NCI-H2196 (cell line): ENCODE data around the gene TMEM97.
A peak's percentile ranks its signal among the peaks of the same experiment; 100 is the strongest.
"Not testable (repeated sequence)": the region's sequence is repeated elsewhere in the genome, so short reads cannot be mapped to it uniquely, and the experiment has no call there.

Experiments used
- DNase-seq: peaks from one replicate; lab custom pipeline; 2025; ENCODE audit not compliant: unreplicated experiment; lab: John Stamatoyannopoulos, UW

The TMEM97 gene

GRCh38 chr17:28335959-28336871 lies 17.2 kb downstream of the TMEM97 start:
- peak; percentile 14 for DNase-seq

GRCh38 chr17:28338056-28338768 lies 19.2 kb downstream of the TMEM97 start:
- DNase-seq, result no peak

GRCh38 chr17:28338769-28339212 lies 19.8 kb downstream of the TMEM97 start:
- not testable (repeated sequence) for DNase-seq

- DNase-seq, result no peak
Measured at GRCh38 chr17:28339431-28339830, 20.4 kb downstream of the TMEM97 start.

- no peak for DNase-seq
Measured at GRCh38 chr17:28340374-28340773, 21.4 kb downstream of the TMEM97 start.

GRCh38 chr17:28341516-28341915 lies 22.5 kb downstream of the TMEM97 start:
- DNase-seq, result no peak

GRCh38 chr17:28342313-28342712 lies 23.3 kb downstream of the TMEM97 start:
- DNase-seq, result no peak

- DNase-seq, result peak; percentile 18
Measured at GRCh38 chr17:28343491-28343932, 24.5 kb downstream of the TMEM97 start.

- no peak for DNase-seq
Measured at GRCh38 chr17:28344011-28344410, 25.0 kb downstream of the TMEM97 start.

- DNase-seq, result no peak
Measured at GRCh38 chr17:28344435-28344901, 25.5 kb downstream of the TMEM97 start.

- peak; percentile 38 for DNase-seq
Measured at GRCh38 chr17:28345419-28346198, 26.6 kb downstream of the TMEM97 start.

GRCh38 chr17:28346199-28346580 lies 27.2 kb downstream of the TMEM97 start:
- DNase-seq, result no peak

GRCh38 chr17:28346746-28347246 lies 27.8 kb downstream of the TMEM97 start:
- DNase-seq, result no peak

GRCh38 chr17:28347261-28347891 lies 28.4 kb downstream of the TMEM97 start:
- no peak for DNase-seq

GRCh38 chr17:28348979-28349378 lies 30.0 kb downstream of the TMEM97 start:
- DNase-seq, result no peak

- no peak for DNase-seq
Measured at GRCh38 chr17:28350271-28350670, 31.3 kb downstream of the TMEM97 start.

- peak; percentile 80 for DNase-seq
Measured at GRCh38 chr17:28357061-28357900, 38.3 kb downstream of the TMEM97 start, which contains the start of gene POLDIP2. Gene POLDIP2, minus strand, starts transcription at chr17:28357527. Its CDS starts 79 bp downstream, at chr17:28357448.

GRCh38 chr17:28357901-28358197 lies 38.8 kb downstream of the TMEM97 start:
- no peak for DNase-seq

GRCh38 chr17:28363186-28363585 lies 44.2 kb downstream of the TMEM97 start:
- no peak for DNase-seq
